CD4-positive, alpha-beta T cell treated with Interleukin-12 subunit alpha and Interleukin-12 subunit beta, for 1 hour (primary cell): ENCODE measurements around the gene CCDC81.
"Not testable (repeated sequence)": the region's sequence is repeated elsewhere in the genome, so short reads cannot be mapped to it uniquely, and the experiment has no call there.

Experiments used
- DNase-seq: peaks from one replicate; pipeline ENCODE4 v3.0.0-alpha.2; 2020

Gene CCDC81

GRCh38 chr11:86388198-86388597, 13.5 kb downstream of the CCDC81 start:
- DNase-seq: no peak

- no peak for DNase-seq
Measured at GRCh38 chr11:86390487-86390886, 15.8 kb downstream of the CCDC81 start.

- DNase-seq: no peak
Measured at GRCh38 chr11:86395061-86395551, 20.4 kb downstream of the CCDC81 start.

GRCh38 chr11:86396396-86396795, 21.7 kb downstream of the CCDC81 start:
- DNase-seq: no peak

- no peak for DNase-seq
Measured at GRCh38 chr11:86397351-86397750, 22.7 kb downstream of the CCDC81 start.

GRCh38 chr11:86398106-86398505, 23.4 kb downstream of the CCDC81 start:
- DNase-seq: no peak

GRCh38 chr11:86403458-86403857, 28.8 kb downstream of the CCDC81 start:
- DNase-seq: no peak

- no peak for DNase-seq
Measured at GRCh38 chr11:86408845-86409244, 34.2 kb downstream of the CCDC81 start.

GRCh38 chr11:86414032-86414431, 39.3 kb downstream of the CCDC81 start:
- no peak for DNase-seq

- DNase-seq: no peak
Measured at GRCh38 chr11:86415026-86415425, 40.3 kb downstream of the CCDC81 start.

- no peak for DNase-seq
Measured at GRCh38 chr11:86416494-86416893, 41.8 kb downstream of the CCDC81 start.

- not testable (repeated sequence) for DNase-seq
Measured at GRCh38 chr11:86416951-86417350, 42.3 kb downstream of the CCDC81 start.

GRCh38 chr11:86418106-86418505, 43.4 kb downstream of the CCDC81 start:
- DNase-seq: no peak

GRCh38 chr11:86418513-86418912, 43.8 kb downstream of the CCDC81 start:
- no peak for DNase-seq

- no peak for DNase-seq
Measured at GRCh38 chr11:86418917-86419316, 44.2 kb downstream of the CCDC81 start.

- no peak for DNase-seq
Measured at GRCh38 chr11:86421946-86422345, 47.3 kb downstream of the CCDC81 start.

GRCh38 chr11:86422371-86422770, 47.7 kb downstream of the CCDC81 start:
- no peak for DNase-seq

GRCh38 chr11:86423488-86423887, 48.8 kb downstream of the CCDC81 start:
- not testable (repeated sequence) for DNase-seq

- no peak for DNase-seq
Measured at GRCh38 chr11:86427441-86427840, 52.8 kb downstream of the CCDC81 start.

GRCh38 chr11:86431258-86431657, 56.6 kb downstream of the CCDC81 start:
- no peak for DNase-seq

GRCh38 chr11:86433361-86434095, 58.8 kb downstream of the CCDC81 start:
- DNase-seq: not testable (repeated sequence)

GRCh38 chr11:86435711-86436110, 61.0 kb downstream of the CCDC81 start:
- no peak for DNase-seq

GRCh38 chr11:86438685-86439084, 64.0 kb downstream of the CCDC81 start:
- no peak for DNase-seq

- no peak for DNase-seq
Measured at GRCh38 chr11:86440305-86440716, 65.6 kb downstream of the CCDC81 start.

- no peak for DNase-seq
Measured at GRCh38 chr11:86440843-86441242, 66.2 kb downstream of the CCDC81 start.
